Liver (tissue), 9 donors: Measurements from ENCODE around the gene BAK1. TPM values are rescaled to one million over a fixed set of nuclear protein-coding genes. Genes with fewer than 3 reads are reported as not detected.

Experiments used
- DNase-seq: peaks from one replicate; pipeline ENCODE4 v3.0.0-alpha.2; 2017; ENCODE audit warnings: low spot score
- H3K27ac ChIP-seq, 2 donors: one replicate each; pipeline ENCODE4 v1.7.0; 2013; ENCODE audit warnings: inconsistent platforms in 2 of 2, low read length in 2 of 2, control low read depth in 1 of 2, low read depth in 1 of 2, mild to moderate bottlenecking in 1 of 2
- H3K27me3 ChIP-seq, 4 donors: one replicate each; pipeline versions ENCODE4 v1.6.1 to v1.7.0; 2013; ENCODE audit warnings: low read length in 3 of 4, inconsistent platforms in 1 of 4, mild to moderate bottlenecking in 1 of 4, moderate library complexity in 1 of 4; ENCODE audit not compliant: control insufficient read depth in 4 of 4, insufficient read depth in 4 of 4
- H3K36me3 ChIP-seq, 4 donors: one replicate each; pipeline versions ENCODE4 v1.6.1 to v1.7.0; 2013; ENCODE audit warnings: low read length in 3 of 4, mild to moderate bottlenecking in 3 of 4, low read depth in 1 of 4, moderate library complexity in 1 of 4; ENCODE audit not compliant: control insufficient read depth in 4 of 4, insufficient read depth in 3 of 4
- H3K4me1 ChIP-seq, 4 donors: one replicate each; pipeline versions ENCODE4 v1.6.1 to v1.7.0; 2013; ENCODE audit warnings: low read length in 3 of 4, mild to moderate bottlenecking in 3 of 4, moderate library complexity in 1 of 4; ENCODE audit not compliant: control insufficient read depth in 4 of 4, insufficient read depth in 4 of 4
- H3K4me3 ChIP-seq, 3 donors: one replicate each; pipeline versions ENCODE4 v1.6.1 to v1.7.0; 2013; ENCODE audit warnings: low read length in 3 of 3, control low read depth in 1 of 3, low read depth in 1 of 3, mild to moderate bottlenecking in 1 of 3
- H3K9ac ChIP-seq, 2 donors: one replicate each; pipeline ENCODE4 v1.7.0; 2013; ENCODE audit warnings: low read length in 2 of 2, mild to moderate bottlenecking in 2 of 2, moderate library complexity in 2 of 2, control low read depth in 1 of 2, low read depth in 1 of 2
- H3K9me3 ChIP-seq, 4 donors: one replicate each; pipeline versions ENCODE4 v1.6.1 to v1.7.0; 2013; ENCODE audit warnings: low read length in 3 of 4; ENCODE audit not compliant: control insufficient read depth in 4 of 4
- ATF3 ChIP-seq: IDR thresholded peaks from 2 replicates; pipeline ENCODE4 v1.6.1; 2016; ENCODE audit warnings: antibody characterized with exemption
- CTCF ChIP-seq: fragments of 150-350 bp; IDR thresholded peaks from 2 replicates; pipeline ENCODE4 v1.5.1; 2017; ENCODE audit warnings: improper control_type of control experiment, low read depth, low read length; ENCODE audit not compliant: missing input control
- FOXA1 ChIP-seq: IDR thresholded peaks from 2 replicates; pipeline ENCODE4 v1.6.1; 2016; ENCODE audit warnings: antibody characterized with exemption
- GABPA ChIP-seq, 2 donors: IDR thresholded peaks in 1 of 2; conservative IDR thresholded peaks in 1 of 2; 2 replicates each; pipeline ENCODE4 v1.6.1; 2016; ENCODE audit warnings: antibody characterized with exemption in 2 of 2, mild to moderate bottlenecking in 1 of 2, moderate library complexity in 1 of 2
- HNF4A ChIP-seq, 2 donors: conservative IDR thresholded peaks; 2 replicates each; pipeline ENCODE4 v1.6.1; 2016; ENCODE audit warnings: antibody characterized with exemption in 2 of 2, mild to moderate bottlenecking in 2 of 2
- HNF4G ChIP-seq: IDR thresholded peaks from 2 replicates; pipeline ENCODE4 v1.6.1; 2016; ENCODE audit warnings: antibody characterized with exemption
- JUND ChIP-seq, 2 donors: IDR thresholded peaks; 2 replicates each; pipeline ENCODE4 v1.6.1; 2016; ENCODE audit warnings: antibody characterized with exemption in 2 of 2
- MAX ChIP-seq: IDR thresholded peaks from 2 replicates; pipeline ENCODE4 v1.6.1; 2016; ENCODE audit warnings: antibody characterized with exemption
- NR2F2 ChIP-seq: IDR thresholded peaks from 2 replicates; pipeline ENCODE4 v1.6.1; 2016; ENCODE audit warnings: antibody characterized with exemption
- RAD21 ChIP-seq, 2 donors: IDR thresholded peaks; 2 replicates each; pipeline ENCODE4 v1.6.1; 2016; ENCODE audit warnings: antibody characterized with exemption in 2 of 2, mild to moderate bottlenecking in 2 of 2
- REST ChIP-seq: IDR thresholded peaks from 2 replicates; pipeline ENCODE4 v1.6.1; 2016; ENCODE audit warnings: antibody characterized with exemption, mild to moderate bottlenecking
- RXRA ChIP-seq, 2 donors: IDR thresholded peaks; 2 replicates each; pipeline ENCODE4 v1.6.1; 2017 to 2018; ENCODE audit warnings: antibody characterized with exemption in 2 of 2, mild to moderate bottlenecking in 1 of 2
- SP1 ChIP-seq: IDR thresholded peaks from 2 replicates; pipeline ENCODE4 v1.6.1; 2018; ENCODE audit warnings: antibody characterized with exemption, mild to moderate bottlenecking
- TAF1 ChIP-seq: conservative IDR thresholded peaks from 2 replicates; pipeline ENCODE4 v1.6.1; 2016; ENCODE audit warnings: antibody characterized with exemption, mild to moderate bottlenecking
- WGBS: extraction: QIAGEN DNeasy Blood & Tissue Kit; methylation state at CpG from one replicate; pipeline ENCODE4 v1.1.7; 2013; 5-methylcytosine and 5-hydroxymethylcytosine counted together
- polyA plus RNA-seq, 2 donors: library from polyadenylated mRNA; stranded (reverse) in 1 of 2; unstranded in 1 of 2; fragments of 200-250 nt in 1 of 2; fragments of >200 nt in 1 of 2; fragmentation: Nextera tagmentation in 1 of 2; extraction: Ambion mirVana in 1 of 2; gene quantifications; one replicate each; pipeline versions ENCODE4 v1.2.1 to v1.2.3, GENCODE V29; 2013 to 2015
- total RNA-seq, 2 donors: library from RNA; depleted of rRNA; stranded (reverse); fragments of >200 nt; gene quantifications; one replicate each; pipeline ENCODE4 v1.2.3, GENCODE V29; 2014
- donor health status: healthy.
- donor health status: healthy.
- donor health status: healthy.
- donor health status: healthy.
- donor health status: healthy.

The BAK1 gene
- total and polyA plus RNA-seq, 4 donors = 2.4 to 8.7 (median 5.3) TPM

- Histone ChIP-seq H3K27ac (no peak overlapping the region), H3K9ac (no peak overlapping the region), H3K4me3 (no peak overlapping the region), H3K4me1 (peaks cover 0 to 5% (median 0%) of the 10 kb centered on the region in 4 donors), H3K36me3 (no peaks in the 10 kb centered on the region), H3K9me3 (peaks cover 0 to 3% (median 1%) of the 10 kb centered on the region in 4 donors), H3K27me3 (no peaks in the 10 kb centered on the region)
- TF ChIP-seq FOXA1 (no peak), RAD21 (IDR thresholded peaks at IDR 0.05) (no peak), GABPA (IDR thresholded peaks at IDR 0.05 in 1 of 2, conservative IDR thresholded peaks at IDR 0.05 in 1 of 2) (no peak), MAX (no peak), CTCF (no peak), RXRA (IDR thresholded peaks at IDR 0.05) (no peak), TAF1 (no peak)
- no peak for DNase-seq
- 64% methylated on average over 8 of the region's 8 CpGs for whole genome bisulfite sequencing
These were observed 33.2 kb upstream of the BAK1 start for GRCh38 chr6:33613146-33613794.

GRCh38 chr6:33610779-33611732 lies 31.0 kb upstream of the BAK1 start:
- DNase-seq = no peak
- H3K27me3 ChIP-seq = no peaks in the 10 kb centered on the region
- H3K4me3 ChIP-seq = no peak overlapping the region
- TF ChIP-seq HNF4A (conservative IDR thresholded peaks at IDR 0.05) (no peak), HNF4G (no peak), NR2F2 (peak; percentile 8), SP1 (no peak), ATF3 (no peak)
- 75% methylated on average over 22 of the region's 22 CpGs for WGBS
- no peak overlapping the region for H3K9ac ChIP-seq
- H3K36me3 ChIP-seq = no peaks in the 10 kb centered on the region
- H3K4me1 ChIP-seq = peaks cover 0 to 5% (median 0%) of the 10 kb centered on the region in 4 donors
- no peak overlapping the region for H3K27ac ChIP-seq
- H3K9me3 ChIP-seq = peaks cover 0 to 3% (median 1%) of the 10 kb centered on the region in 4 donors

- 77% methylated on average over 4 of the region's 4 CpGs for WGBS
- Histone ChIP-seq H3K36me3 (no peaks in the 10 kb centered on the region), H3K4me1 (peaks cover 0 to 5% (median 0%) of the 10 kb centered on the region in 4 donors), H3K9me3 (peaks cover 0 to 3% (median 1%) of the 10 kb centered on the region in 4 donors), H3K9ac (no peak overlapping the region), H3K4me3 (no peak overlapping the region), H3K27ac (no peak overlapping the region), H3K27me3 (no peaks in the 10 kb centered on the region)
- DNase-seq = no peak
- TF ChIP-seq FOXA1 (no peak), MAX (no peak), JUND (IDR thresholded peaks at IDR 0.05) (no peak), TAF1 (no peak), CTCF (no peak), SP1 (peak; percentile 19), REST (no peak), NR2F2 (peak; percentile 72), HNF4A (conservative IDR thresholded peaks at IDR 0.05) (no peak)
These were observed 30.0 kb upstream of the BAK1 start for GRCh38 chr6:33610067-33610466.
